ENCODE results near the gene PPP1CA. TPM values are rescaled to one million over a fixed set of nuclear protein-coding genes. Genes with fewer than 3 reads are reported as not detected.

The PPP1CA gene
- total and polyA plus RNA-seq, 4 donors, result 87.2 to 178 (median 157) TPM

DNA sequence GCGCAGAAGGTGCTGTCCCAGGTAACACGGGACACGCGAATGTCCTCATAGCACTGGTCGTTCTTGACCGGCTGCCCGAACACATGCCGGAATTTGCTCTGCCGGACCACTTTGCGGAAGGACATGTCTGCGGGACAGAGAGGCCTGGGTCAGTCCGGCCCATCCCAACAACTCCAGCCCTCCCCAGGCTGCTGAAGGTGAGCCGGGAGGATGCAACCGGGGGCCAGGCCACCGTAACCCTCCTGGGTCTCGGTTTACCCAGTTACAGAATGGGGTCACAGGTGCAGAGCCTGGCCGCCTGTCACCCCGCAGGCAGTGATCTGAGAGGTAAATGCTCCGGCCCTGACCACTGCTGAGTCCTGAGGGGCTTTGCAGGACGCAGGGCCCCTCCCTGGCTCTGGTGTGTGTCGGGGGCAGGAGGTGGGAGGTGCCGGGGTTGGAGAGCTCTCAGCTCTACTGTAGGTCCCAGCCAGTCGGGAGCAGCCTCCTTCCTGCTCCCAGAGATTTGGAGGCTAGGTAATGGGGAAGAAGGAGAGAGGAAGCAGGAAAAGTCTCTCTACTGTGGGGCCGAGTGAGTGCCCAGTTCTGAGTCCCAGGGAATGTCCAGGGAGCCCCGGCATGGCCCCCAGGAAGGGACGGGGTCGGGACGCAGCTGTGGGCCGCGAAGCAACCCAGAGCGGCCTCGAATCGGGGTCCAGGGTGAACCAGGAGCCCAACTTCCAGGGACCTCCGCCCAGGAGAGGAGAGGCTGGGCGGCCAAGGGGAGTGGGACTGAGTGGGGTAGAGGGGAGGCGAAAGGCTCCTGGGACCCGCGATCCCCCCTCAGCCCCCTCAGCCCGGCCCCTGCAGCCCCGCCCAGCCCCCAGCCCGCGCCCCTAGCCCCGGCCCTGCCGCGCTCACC is 41.1 kb upstream of the PPP1CA start:
- Histone ChIP-seq H3K9me3 (ENCODE audit: control insufficient read depth in 4 of 4, insufficient read depth in 3 of 4, low read length in 3 of 4) (no peaks in the 10 kb centered on the region), H3K4me1 (ENCODE audit: control insufficient read depth in 5 of 5, insufficient read depth in 5 of 5, low read length in 5 of 5) (peaks cover 0 to 7% (median 3%) of the 10 kb centered on the region in 5 donors), H3K27me3 (ENCODE audit: control insufficient read depth in 3 of 3, insufficient read depth in 3 of 3, low read length in 2 of 3) (no peaks in the 10 kb centered on the region), H3K27ac (ENCODE audit: low read depth in 1 of 2, low read length in 1 of 2) (peak overlapping the region; percentile 86 to 95), H3K9ac (ENCODE audit: insufficient read depth in 1 of 2, low read length in 2 of 2) (peak overlapping the region in 1 of 2 donors; percentile 39), H3K4me3 (peak overlapping the region; percentile 79), H3K36me3 (ENCODE audit: control insufficient read depth in 4 of 4, insufficient read depth in 4 of 4, low read length in 4 of 4) (peaks cover 0 to 36% (median 3%) of the 10 kb centered on the region in 4 donors)
- ATAC-seq (ENCODE audit: insufficient read depth, low FRiP score), result no peak
- WGBS, 2 donors, result 38 to 59% methylated on average over 30 to 45 of the region's 45 CpGs
- no peak for DNase-seq
- TF ChIP-seq, protein P1, sequence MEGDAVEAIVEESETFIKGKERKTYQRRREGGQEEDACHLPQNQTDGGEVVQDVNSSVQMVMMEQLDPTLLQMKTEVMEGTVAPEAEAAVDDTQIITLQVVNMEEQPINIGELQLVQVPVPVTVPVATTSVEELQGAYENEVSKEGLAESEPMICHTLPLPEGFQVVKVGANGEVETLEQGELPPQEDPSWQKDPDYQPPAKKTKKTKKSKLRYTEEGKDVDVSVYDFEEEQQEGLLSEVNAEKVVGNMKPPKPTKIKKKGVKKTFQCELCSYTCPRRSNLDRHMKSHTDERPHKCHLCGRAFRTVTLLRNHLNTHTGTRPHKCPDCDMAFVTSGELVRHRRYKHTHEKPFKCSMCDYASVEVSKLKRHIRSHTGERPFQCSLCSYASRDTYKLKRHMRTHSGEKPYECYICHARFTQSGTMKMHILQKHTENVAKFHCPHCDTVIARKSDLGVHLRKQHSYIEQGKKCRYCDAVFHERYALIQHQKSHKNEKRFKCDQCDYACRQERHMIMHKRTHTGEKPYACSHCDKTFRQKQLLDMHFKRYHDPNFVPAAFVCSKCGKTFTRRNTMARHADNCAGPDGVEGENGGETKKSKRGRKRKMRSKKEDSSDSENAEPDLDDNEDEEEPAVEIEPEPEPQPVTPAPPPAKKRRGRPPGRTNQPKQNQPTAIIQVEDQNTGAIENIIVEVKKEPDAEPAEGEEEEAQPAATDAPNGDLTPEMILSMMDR (IDR thresholded peaks at IDR 0.05; ENCODE audit: control extremely low read depth, extremely low read depth), result no peak

DNA sequence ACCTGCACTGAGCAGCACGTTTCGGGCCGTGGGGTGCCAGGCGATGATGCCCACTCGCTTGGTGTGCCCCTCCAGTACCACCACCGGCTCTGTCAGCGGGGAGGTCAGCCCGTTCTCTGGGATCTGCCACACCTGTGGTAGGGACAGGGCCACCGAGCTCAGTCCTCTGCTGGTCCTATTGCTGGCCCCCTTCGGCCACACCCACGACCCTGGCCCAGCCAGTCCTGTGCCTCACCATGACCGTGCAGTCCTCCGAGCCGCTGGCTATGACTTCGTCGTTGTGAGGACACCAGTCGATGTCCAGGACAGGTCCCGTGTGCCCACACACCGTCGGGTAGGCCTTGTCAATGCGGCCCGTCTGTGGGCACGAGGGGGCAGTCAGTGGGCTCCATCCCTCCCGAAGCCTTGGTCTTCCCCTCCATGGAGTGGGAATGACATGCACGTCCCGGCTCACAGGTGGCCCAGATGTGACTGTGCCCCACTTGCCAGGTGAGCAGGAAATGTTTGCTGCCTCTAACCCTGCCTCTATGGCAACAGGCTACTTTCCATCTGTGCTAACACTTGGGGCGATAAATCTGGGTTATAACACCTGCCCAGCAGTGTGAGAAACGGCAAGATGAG is 40.2 kb upstream of the PPP1CA start:
- no peaks in the 10 kb centered on the region for H3K9me3 ChIP-seq (ENCODE audit: control insufficient read depth in 4 of 4, insufficient read depth in 3 of 4, low read length in 3 of 4)
- H3K4me1 ChIP-seq (ENCODE audit: control insufficient read depth in 5 of 5, insufficient read depth in 5 of 5, low read length in 5 of 5), result peaks cover 0 to 7% (median 3%) of the 10 kb centered on the region in 5 donors
- 85 to 87% methylated on average over 25 to 28 of the region's 28 CpGs for WGBS, 2 donors
- H3K36me3 ChIP-seq (ENCODE audit: control insufficient read depth in 4 of 4, insufficient read depth in 4 of 4, low read length in 4 of 4), result peaks cover 0 to 41% (median 3%) of the 10 kb centered on the region in 4 donors
- no peak overlapping the region for H3K4me3 ChIP-seq
- TF ChIP-seq, protein P1 (IDR thresholded peaks at IDR 0.05; ENCODE audit: control extremely low read depth, extremely low read depth), result no peak
- ATAC-seq (ENCODE audit: insufficient read depth, low FRiP score) (no peak), DNase-seq (no peak)
- H3K27ac ChIP-seq (ENCODE audit: low read depth in 1 of 2, low read length in 1 of 2), result peak overlapping the region in 1 of 2 donors; percentile 33
- no peaks in the 10 kb centered on the region for H3K27me3 ChIP-seq (ENCODE audit: control insufficient read depth in 3 of 3, insufficient read depth in 3 of 3, low read length in 2 of 3)
- no peak overlapping the region for H3K9ac ChIP-seq (ENCODE audit: insufficient read depth in 1 of 2, low read length in 2 of 2)

DNA sequence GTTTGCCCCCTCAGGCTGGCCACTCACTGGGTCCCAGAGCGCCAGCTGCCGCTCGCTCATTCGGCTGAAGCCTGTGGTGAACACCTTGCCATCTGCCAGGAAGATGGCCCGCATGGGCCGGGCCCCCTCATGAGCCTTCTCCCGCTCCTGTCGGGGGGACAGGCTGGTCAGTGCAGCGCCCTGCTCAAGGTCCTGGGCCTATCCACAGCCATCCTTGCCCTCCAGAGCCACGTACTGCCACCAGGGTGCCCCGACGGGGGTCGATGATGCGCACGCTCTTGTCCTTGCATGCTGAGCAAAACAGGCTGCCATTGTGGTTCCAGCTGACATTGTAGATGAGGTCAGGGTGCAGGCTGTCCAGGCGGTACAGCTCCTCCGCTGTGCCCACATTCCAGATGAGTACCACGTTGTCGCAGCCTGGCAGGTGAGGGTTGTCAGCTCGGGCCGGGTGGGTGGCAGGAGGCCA is 39.5 kb upstream of the PPP1CA start:
- WGBS, 2 donors, result 91 to 92% methylated on average over 21 of the region's 21 CpGs
- no peak for DNase-seq
- no peak overlapping the region for H3K27ac ChIP-seq (ENCODE audit: low read depth in 1 of 2, low read length in 1 of 2)

More for the DNA sequence above, 39.5 kb upstream of the PPP1CA start:
- Histone ChIP-seq H3K4me3 (no peak overlapping the region), H3K4me1 (ENCODE audit: control insufficient read depth in 5 of 5, insufficient read depth in 5 of 5, low read length in 5 of 5) (peaks cover 0 to 7% (median 3%) of the 10 kb centered on the region in 5 donors), H3K27me3 (ENCODE audit: control insufficient read depth in 3 of 3, insufficient read depth in 3 of 3, low read length in 2 of 3) (no peaks in the 10 kb centered on the region), H3K36me3 (ENCODE audit: control insufficient read depth in 4 of 4, insufficient read depth in 4 of 4, low read length in 4 of 4) (peaks cover 0 to 42% (median 3%) of the 10 kb centered on the region in 4 donors), H3K9ac (ENCODE audit: insufficient read depth in 1 of 2, low read length in 2 of 2) (no peak overlapping the region), H3K9me3 (ENCODE audit: control insufficient read depth in 4 of 4, insufficient read depth in 3 of 4, low read length in 3 of 4) (no peaks in the 10 kb centered on the region)
- TF ChIP-seq, protein P1 (IDR thresholded peaks at IDR 0.05; ENCODE audit: control extremely low read depth, extremely low read depth), result no peak
- no peak for ATAC-seq (ENCODE audit: insufficient read depth, low FRiP score)

All from lung (tissue), 12 donors.